ENCODE measurements around the gene KCNN4.
"Not testable (repeated sequence)": the region's sequence is repeated elsewhere in the genome, so short reads cannot be mapped to it uniquely, and the experiment has no call there.

The KCNN4 gene

DNA sequence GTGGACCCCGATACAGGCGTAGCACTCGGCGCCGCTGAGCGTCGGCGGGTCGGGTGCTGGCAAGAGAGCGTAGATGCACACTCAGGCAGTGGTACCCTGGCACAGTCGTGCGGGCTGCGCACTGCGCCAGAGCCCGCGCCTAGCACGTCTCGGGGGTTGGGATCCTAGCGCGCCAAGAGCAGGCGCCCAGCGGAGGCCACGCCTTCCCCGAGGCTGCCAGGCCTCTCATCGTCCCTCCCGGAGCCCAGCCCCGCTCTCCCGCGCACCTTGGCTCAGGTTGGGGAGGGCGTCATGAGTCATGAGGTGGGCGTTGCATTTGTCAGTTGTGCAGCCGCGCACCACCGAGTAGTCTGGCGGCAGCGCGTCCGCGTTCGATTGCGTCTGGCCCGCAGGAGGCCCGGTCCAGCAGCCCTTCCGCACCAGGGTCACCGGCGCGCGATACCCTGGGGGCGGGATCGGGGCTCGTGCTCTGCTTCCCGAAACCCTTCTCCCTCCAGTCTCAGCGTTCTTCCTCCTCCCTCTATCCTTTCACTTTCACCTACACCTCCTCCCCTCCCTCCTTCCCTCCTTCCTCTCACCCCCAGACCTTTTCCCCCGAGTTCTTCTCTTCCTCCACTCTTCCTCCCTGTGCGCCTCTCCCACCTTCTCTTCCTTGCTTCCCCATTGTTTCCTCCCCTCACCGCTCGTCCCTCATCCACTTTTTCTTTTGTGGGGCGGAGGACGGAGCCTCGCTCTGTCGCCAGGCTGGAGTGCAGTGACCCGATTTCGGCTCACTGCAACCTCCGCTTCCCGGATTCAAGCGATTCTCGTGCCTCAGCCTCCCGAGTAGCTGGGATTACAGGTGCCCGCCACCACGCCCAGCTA lies 18.0 kb upstream of the KCNN4 start:
- peak; percentile 69 for DNase-seq

DNA sequence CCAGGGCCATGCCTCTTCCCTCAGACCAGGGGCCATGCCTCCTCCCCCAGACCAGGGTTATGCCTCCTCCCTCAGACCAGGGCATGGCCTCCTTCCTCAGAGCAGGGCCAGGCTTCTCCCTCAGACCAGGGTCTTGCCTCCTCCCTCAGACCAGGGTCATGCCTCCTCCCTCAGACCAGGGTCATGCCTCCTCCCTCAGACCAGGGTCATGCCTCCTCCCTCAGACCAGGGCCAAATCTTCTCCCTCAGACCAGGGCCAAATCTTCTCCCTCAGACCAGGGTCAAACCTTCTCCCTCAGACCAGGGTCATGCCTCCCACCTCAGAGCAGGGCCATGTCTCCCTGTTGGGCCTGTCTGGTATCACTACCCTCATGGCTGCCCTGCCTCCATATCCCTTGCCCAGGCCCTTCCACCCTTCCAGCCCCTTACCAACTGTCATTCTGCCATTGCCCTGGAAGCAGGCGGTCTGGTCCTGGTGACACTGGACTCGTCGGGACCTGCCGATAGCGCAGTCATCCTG lies 17.3 kb upstream of the KCNN4 start:
- no peak for DNase-seq

- no peak for DNase-seq
These were observed 16.8 kb upstream of the KCNN4 start for GRCh38 chr19:43797556-43797955.

- no peak for DNase-seq
These were observed 16.3 kb upstream of the KCNN4 start for GRCh38 chr19:43797118-43797517.

GRCh38 chr19:43790587-43790986 lies 9.8 kb upstream of the KCNN4 start:
- DNase-seq = no peak

GRCh38 chr19:43789029-43789428 lies 8.3 kb upstream of the KCNN4 start:
- DNase-seq = no peak

GRCh38 chr19:43786665-43787064 lies 5.9 kb upstream of the KCNN4 start:
- DNase-seq = no peak

DNA sequence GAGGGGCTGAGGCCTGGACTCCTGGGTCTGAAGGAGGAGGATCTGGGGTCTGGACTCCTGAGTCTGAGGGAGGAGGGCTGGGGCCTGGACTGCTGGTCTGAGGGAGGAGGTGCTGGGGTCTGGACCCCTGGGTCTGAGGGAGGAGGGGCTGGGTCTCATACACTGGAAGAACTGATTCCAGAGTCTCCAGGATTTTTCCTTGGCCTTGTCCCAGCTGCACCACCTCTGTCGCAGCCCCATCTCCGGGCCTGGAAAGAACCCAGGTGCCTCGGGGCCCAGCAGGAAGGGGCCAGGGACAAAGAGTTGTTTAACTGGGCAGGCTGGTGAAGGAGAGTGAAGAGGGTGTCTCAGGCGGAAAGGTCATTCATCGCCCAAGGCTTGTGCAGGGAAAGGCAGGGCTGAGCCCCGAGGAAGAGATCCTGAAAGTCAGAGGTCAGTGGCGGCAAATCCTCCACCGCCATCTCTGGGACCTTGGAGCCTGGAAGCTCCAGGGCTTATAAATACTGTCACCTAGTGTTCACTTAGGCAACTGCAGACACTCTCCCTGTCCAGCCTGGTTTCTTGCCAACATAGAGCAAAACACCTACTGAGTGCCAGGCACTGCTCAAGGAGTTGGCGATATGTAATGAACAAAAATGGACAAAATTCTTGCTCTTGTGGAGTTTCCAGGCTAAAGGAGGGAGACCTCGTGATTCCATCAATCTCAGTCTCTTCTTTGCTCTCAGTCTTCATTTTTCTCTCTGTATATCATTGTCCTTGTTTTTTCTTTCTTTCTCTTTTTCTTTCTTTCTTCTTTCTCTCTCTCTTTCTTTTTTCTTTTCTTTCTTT lies 4.4 kb upstream of the KCNN4 start:
- peak; percentile 50 for DNase-seq

DNA sequence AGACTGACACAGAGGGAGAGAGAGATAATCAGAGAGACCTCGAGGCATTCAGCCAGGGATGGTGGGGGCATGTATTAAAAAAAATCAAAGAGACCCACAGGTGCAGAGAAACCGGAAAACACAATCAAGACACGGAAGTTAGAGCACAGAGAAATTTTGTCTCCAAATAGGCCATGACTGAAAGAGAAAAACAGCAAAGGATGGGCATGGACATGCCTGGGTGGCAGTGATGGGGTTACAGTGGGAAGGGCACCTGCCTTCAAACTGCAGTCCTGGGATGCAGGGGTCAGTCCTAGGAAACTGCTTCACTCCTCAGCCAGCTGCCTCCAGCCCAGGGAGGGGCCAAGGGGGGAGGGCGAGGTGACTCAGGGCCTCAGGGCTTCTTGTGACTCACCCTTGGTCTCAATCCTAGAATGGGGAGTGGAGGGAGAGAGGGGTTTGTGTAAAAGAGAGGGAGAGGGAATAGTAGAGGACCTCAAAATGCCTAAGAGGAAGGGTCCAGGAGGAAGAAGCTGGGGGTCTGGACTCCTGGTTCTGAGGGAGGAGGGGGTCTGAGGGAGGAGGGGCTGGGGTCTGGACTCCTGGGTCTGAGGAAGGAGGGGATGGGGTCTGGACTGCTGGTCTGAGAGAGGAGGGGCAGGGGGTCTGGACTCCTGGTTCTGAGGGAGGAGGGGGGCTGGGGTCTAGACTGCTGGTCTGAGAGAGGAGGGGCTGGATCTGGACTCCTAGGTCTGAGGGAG lies 3.6 kb upstream of the KCNN4 start:
- DNase-seq = peak; percentile 68

DNA sequence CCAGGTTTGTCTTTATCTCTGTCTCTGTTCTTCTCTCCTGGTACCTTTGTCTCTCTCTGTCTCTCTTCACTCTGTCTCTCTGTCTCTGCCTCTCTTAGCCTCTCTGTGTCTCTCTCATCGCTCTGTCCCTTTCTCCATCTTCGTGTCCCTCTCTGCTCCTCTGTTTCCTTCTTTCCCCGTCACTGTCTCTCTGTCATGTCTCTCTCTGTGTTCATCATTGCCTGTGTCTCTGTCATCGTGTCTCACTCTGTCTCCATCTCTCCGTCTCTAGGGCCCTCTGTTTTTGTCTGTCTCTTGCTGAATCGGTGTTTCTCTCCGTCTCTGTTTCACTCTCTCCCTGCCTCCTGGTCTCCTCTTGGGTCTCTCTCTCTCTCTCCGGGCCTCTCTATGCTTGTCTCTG lies 2.9 kb upstream of the KCNN4 start:
- no peak for DNase-seq

GRCh38 chr19:43782689-43783231 lies 2.0 kb upstream of the KCNN4 start:
- DNase-seq = no peak

DNA sequence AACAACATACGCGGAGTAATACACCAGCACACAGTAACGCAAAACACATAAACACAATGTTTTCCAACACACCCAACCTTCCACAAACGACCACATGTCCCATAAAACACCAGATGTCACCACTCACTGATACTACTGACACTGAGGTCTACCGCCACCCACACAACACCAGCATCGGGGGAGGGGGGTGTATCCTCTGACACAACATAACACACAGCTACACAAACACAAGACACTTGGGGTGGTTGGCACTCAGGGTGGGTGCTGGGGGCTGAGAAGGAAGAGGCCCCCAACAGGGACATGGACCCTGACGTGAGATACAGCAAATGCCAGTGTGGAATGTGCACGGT lies 1.5 kb upstream of the KCNN4 start:
- no peak for DNase-seq

GRCh38 chr19:43781630-43782310 lies 997 bp upstream of the KCNN4 start:
- DNase-seq = no peak

- no peak for DNase-seq
These were observed 953 bp downstream of the KCNN4 start for GRCh38 chr19:43779820-43780219.

DNA sequence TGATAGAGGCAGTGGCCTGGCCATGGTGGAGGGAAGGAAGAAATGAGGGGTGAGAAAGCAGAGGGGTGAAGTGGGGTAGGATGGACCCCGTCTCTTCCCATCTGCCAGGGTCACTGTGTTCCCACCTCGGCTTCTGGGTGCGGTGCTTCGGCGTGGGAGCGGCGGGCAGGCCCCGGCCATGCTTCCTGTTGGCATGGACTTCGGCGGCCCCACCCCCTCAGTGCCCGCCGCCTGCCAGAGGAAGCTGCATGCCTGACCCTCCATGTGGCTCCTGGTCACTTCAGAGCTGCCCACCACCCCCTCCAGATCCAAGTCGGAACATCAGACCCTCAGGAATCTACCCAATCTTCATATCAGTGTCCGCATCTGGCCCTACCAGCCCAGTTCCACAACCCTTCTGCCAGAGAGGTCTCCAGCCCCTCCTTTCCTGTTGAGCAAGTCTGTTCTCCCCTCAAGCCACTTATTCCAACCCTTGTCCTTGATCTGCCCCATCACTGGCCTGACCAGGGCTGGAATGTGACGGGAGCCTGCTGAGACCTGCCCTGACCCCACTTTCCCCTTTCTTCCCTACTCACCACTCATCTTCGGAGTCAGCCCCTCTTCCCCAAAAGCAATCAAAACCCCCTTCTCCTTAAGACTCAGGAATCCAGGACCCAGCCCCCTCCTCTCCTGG lies 1.5 kb downstream of the KCNN4 start:
- DNase-seq = no peak

- DNase-seq = no peak
These were observed 2.1 kb downstream of the KCNN4 start for GRCh38 chr19:43778651-43779050.

GRCh38 chr19:43777163-43777695 lies 3.5 kb downstream of the KCNN4 start:
- DNase-seq = peak; percentile 46

DNA sequence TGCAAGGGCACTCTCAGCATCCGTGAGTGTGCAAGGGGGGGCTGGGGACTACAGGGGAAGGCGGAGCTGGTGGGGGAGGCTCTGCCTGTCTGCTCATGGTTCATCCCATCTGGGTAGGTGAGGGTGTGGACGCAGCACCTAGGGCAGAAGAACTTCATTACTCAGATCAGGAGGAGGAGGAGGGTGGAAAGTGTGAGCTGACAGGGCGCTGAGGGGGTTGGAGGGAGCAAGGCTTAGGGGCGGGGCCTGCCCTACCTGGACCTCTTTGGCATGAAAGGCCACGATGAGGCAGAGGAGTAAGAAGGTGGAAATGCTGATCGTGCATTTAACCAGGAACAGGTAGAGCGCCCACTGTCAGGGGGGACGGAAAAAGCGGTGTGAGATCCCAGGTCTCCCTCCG lies 4.5 kb downstream of the KCNN4 start:
- DNase-seq = peak; percentile 34

DNA sequence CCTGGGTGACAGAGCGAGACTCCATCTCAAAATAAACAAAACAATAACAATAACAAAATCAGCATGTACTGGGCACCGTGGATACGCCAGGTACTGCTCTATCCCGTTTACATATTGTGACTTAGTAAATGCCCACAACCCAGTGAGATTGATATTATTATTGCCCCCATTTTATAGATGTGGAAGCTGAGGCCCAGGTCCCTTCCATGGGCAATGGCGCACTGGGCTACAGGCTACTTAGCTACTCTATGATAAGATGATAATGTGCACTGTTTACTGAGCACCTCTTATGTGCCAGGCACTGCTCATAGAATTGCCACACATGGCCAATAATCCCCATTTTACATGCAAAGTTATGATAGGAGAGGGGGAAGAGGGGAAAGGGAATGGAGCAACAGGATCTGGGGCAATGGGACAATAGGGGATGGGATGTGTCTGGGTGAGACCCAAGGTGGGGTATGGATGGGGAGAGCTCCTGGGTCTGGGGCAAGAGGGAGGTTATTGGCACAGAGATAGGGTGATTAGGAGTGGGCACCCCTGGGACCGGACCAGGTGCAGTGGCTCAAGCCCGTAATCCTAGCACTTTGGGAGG lies 5.4 kb downstream of the KCNN4 start:
- DNase-seq = no peak

DNA sequence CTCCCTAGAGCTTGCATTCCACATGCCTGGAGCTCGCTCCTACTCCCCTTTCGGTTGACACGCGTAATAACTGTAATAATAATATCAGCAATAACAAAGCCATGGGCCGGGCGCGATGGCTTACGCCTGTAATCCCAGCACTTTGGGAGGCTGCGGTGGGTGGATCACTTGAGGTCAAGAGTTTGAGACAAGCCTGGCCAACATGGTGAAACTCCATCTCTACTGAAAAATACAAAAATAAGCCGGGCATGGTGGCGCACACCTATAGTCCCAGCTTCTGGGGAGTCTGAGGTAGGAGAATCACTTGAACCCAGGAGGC lies 5.9 kb downstream of the KCNN4 start:
- not testable (repeated sequence) for DNase-seq

Data from activated T-cell treated with anti-CD3 and anti-CD28 coated beads, Interleukin-2, amount 50 U/mL, for 1 hour (primary cell).